Naive thymus-derived CD4-positive, alpha-beta T cell (primary cell): ENCODE measurements around the gene NUP210L. TPM values are rescaled to one million over a fixed set of nuclear protein-coding genes. Genes with fewer than 3 reads are reported as not detected.
"Not testable (repeated sequence)": the region's sequence is repeated elsewhere in the genome, so short reads cannot be mapped to it uniquely, and the experiment has no call there.

Source experiments
- ATAC-seq: fragments of 150-1000 bp; cut with Tn5 transposase; 2 replicates; pipeline ENCODE4 v1.10.0; 2021; ENCODE audit warnings: mild to moderate bottlenecking, moderate library complexity
- CTCF ChIA-PET: fragments of 350-600 bp; sonication (Branson Sonifier 250); formaldehyde crosslinking; loops from one replicate; lab custom pipeline; 2021; ENCODE audit warnings: antibody characterized with exemption; lab: Charles Lee
- POLR2A ChIA-PET: fragments of 350-600 bp; sonication (Branson Sonifier 250); formaldehyde crosslinking; loops from one replicate; lab custom pipeline; 2021; ENCODE audit warnings: antibody characterized with exemption, inconsistent platforms; lab: Charles Lee
- DNase-seq, 9 donors: peaks; one replicate each; pipeline versions ENCODE4 v3.0.0 to v3.0.0-alpha.2; 2020 to 2022; ENCODE audit warnings: mixed read lengths in 1 of 9
- H3K27ac ChIP-seq: one replicate; pipeline ENCODE4 v1.7.0; 2013; ENCODE audit warnings: mild to moderate bottlenecking, low read depth, low read length, moderate library complexity
- H3K27me3 ChIP-seq, 2 donors: one replicate each; pipeline ENCODE4 v1.7.0; 2013; ENCODE audit warnings: low read length in 2 of 2, mild to moderate bottlenecking in 2 of 2, moderate library complexity in 2 of 2; ENCODE audit not compliant: control insufficient read depth in 2 of 2, insufficient read depth in 2 of 2
- H3K36me3 ChIP-seq, 3 experiments: 1 replicate in 2 of 3; 2 replicates in 1 of 3; pipeline ENCODE4 v1.7.0; 2013; ENCODE audit warnings: low read length in 3 of 3, mild to moderate bottlenecking in 3 of 3, moderate library complexity in 1 of 3; ENCODE audit not compliant: insufficient read depth in 3 of 3, control insufficient read depth in 2 of 3
- H3K4me1 ChIP-seq, 2 donors: one replicate each; pipeline ENCODE4 v1.7.0; 2013; ENCODE audit warnings: low read length in 2 of 2, mild to moderate bottlenecking in 2 of 2, moderate library complexity in 1 of 2; ENCODE audit not compliant: control insufficient read depth in 2 of 2, insufficient read depth in 2 of 2
- H3K4me3 ChIP-seq: 2 replicates; pipeline ENCODE4 v1.7.0; 2013; ENCODE audit warnings: mild to moderate bottlenecking, low read length
- H3K9me3 ChIP-seq, 3 experiments: 1 replicate in 2 of 3; 2 replicates in 1 of 3; pipeline ENCODE4 v1.7.0; 2013; ENCODE audit warnings: low read length in 3 of 3; ENCODE audit not compliant: control insufficient read depth in 2 of 3
- H3K27ac Mint-ChIP-seq, 9 donors: one replicate each; pipeline ENCODE4 v1.8.0; 2020 to 2022; ENCODE audit warnings: mixed read lengths in 9 of 9, mild to moderate bottlenecking in 8 of 9, moderate library complexity in 5 of 9, inconsistent platforms in 2 of 9
- H3K27me3 Mint-ChIP-seq, 5 donors: one replicate each; pipeline ENCODE4 v1.8.0; 2021 to 2022; ENCODE audit warnings: mixed read lengths in 5 of 5, mild to moderate bottlenecking in 1 of 5
- H3K36me3 Mint-ChIP-seq, 5 donors: one replicate each; pipeline ENCODE4 v1.8.0; 2020 to 2022; ENCODE audit warnings: mixed read lengths in 5 of 5, mild to moderate bottlenecking in 3 of 5, inconsistent platforms in 1 of 5
- H3K4me1 Mint-ChIP-seq, 7 donors: one replicate each; pipeline ENCODE4 v1.8.0; 2020 to 2022; ENCODE audit warnings: mixed read lengths in 7 of 7, mild to moderate bottlenecking in 3 of 7, inconsistent platforms in 1 of 7
- H3K4me3 Mint-ChIP-seq, 10 donors: one replicate each; pipeline ENCODE4 v1.8.0; 2020 to 2022; ENCODE audit warnings: mild to moderate bottlenecking in 10 of 10, mixed read lengths in 10 of 10, moderate library complexity in 6 of 10, inconsistent platforms in 2 of 10
- H3K9me3 Mint-ChIP-seq, 11 donors: one replicate each; pipeline ENCODE4 v1.8.0; 2020 to 2022; ENCODE audit warnings: mixed read lengths in 11 of 11, mild to moderate bottlenecking in 4 of 11, inconsistent platforms in 1 of 11, moderate library complexity in 1 of 11
- intact Hi-C, 2 donors: fragments of 100-400 bp; cut with micrococcal nuclease; formaldehyde crosslinking; loops; one replicate each; pipeline ENCODE4 v1.15.1; 2023
- polyA plus RNA-seq, 2 donors: library from polyadenylated mRNA; unstranded; fragments of 300-500 nt; fragmentation: Illumina TruSeq; gene quantifications; one replicate each; pipeline ENCODE4 v1.2.3, GENCODE V29; 2021
- total RNA-seq, 6 experiments: library from RNA in 5 of 6; stranded (reverse) in 5 of 6; gene quantifications; 1 replicate in 5 of 6; 2 replicates in 1 of 6; pipeline ENCODE4 v1.2.3 and lab custom pipeline; 2021 to 2026

NUP210L gene
- total and polyA plus RNA-seq, 7 experiments from 2014 or later = 0.11 to 0.16 (median 0.15) TPM; not detected in 3

- intact Hi-C loops = loop anchor here in 1 of 2 donors (10.0 kb wide), 2 partner anchors 367 to 477 kb away; partner anchors contain the start of genes ILF2 and NPR1
- H3K27me3 ChIP-seq = no peaks in the 10 kb centered on the region
- no peak for DNase-seq
- no peaks in the 10 kb centered on the region for H3K27me3 Mint-ChIP-seq
- peak overlapping the region in 7 of 9 donors; percentile 36 to 83 (median 49) for H3K27ac Mint-ChIP-seq
- H3K36me3 ChIP-seq = peaks cover 0 to 5% (median 4%) of the 10 kb centered on the region in 3 experiments
- H3K4me3 Mint-ChIP-seq = no peak overlapping the region
- no peak for ATAC-seq
- ChIA-PET CTCF (no interaction called here), POLR2A (interaction anchor here (1.1 to 10.1 kb wide), 2 partner anchors 28 to 69 kb away, joined by 3 to 115 read pairs; a partner anchor contains a TSS)
- H3K4me1 Mint-ChIP-seq = peaks cover 11 to 45% (median 27%) of the 10 kb centered on the region in 7 donors
- peaks cover 0 to 28% (median 11%) of the 10 kb centered on the region in 5 donors for H3K36me3 Mint-ChIP-seq
- no peaks in the 10 kb centered on the region for H3K9me3 Mint-ChIP-seq
- H3K27ac ChIP-seq = no peak overlapping the region
- H3K4me3 ChIP-seq = no peak overlapping the region
- no peaks in the 10 kb centered on the region for H3K9me3 ChIP-seq
- peaks cover 0 to 35% of the 10 kb centered on the region in 2 donors for H3K4me1 ChIP-seq
Measured at GRCh38 chr1:154151311-154151710, 3.6 kb downstream of the NUP210L start.

- Mint-ChIP-seq H3K27ac (peak overlapping the region in 5 of 9 donors; percentile 2 to 65 (median 48)), H3K9me3 (no peaks in the 10 kb centered on the region), H3K27me3 (no peaks in the 10 kb centered on the region), H3K4me3 (no peak overlapping the region), H3K4me1 (peaks cover 1 to 28% (median 7%) of the 10 kb centered on the region in 7 donors), H3K36me3 (peaks cover 0 to 11% (median under 1%) of the 10 kb centered on the region in 5 donors)
- Histone ChIP-seq H3K9me3 (no peaks in the 10 kb centered on the region), H3K4me3 (no peak overlapping the region), H3K36me3 (no peaks in the 10 kb centered on the region), H3K27ac (no peak overlapping the region), H3K27me3 (no peaks in the 10 kb centered on the region), H3K4me1 (peaks cover 0 to 10% of the 10 kb centered on the region in 2 donors)
- ChIA-PET POLR2A (no interaction called here), CTCF (no interaction called here)
- DNase-seq (no peak), ATAC-seq (no peak)
- intact Hi-C loops = no loop called here
Measured at GRCh38 chr1:154148807-154149206, 6.1 kb downstream of the NUP210L start.

- POLR2A ChIA-PET = interaction anchor here (1.2 kb wide), 1 partner anchor 8 kb away, joined by 5 read pairs; no protein-coding TSS in a partner anchor
- not testable (repeated sequence) for H3K4me3 Mint-ChIP-seq, H3K9me3 ChIP-seq, H3K4me3 ChIP-seq, H3K27me3 ChIP-seq, H3K9me3 Mint-ChIP-seq, H3K36me3 ChIP-seq, ATAC-seq, H3K4me1 ChIP-seq, H3K36me3 Mint-ChIP-seq, H3K27me3 Mint-ChIP-seq, DNase-seq, H3K27ac ChIP-seq
- CTCF ChIA-PET = interaction anchor here (0.6 to 0.7 kb wide), 3 partner anchors 19 to 476 kb away, joined by 3 read pairs; no protein-coding TSS in a partner anchor
- peaks cover 0 to 20% (median 6%) of the 10 kb centered on the region in 7 donors for H3K4me1 Mint-ChIP-seq
- H3K27ac Mint-ChIP-seq = peak overlapping the region in 2 of 9 donors; percentile 5 to 51
- intact Hi-C loops = loop anchor here in 1 of 2 donors (2.0 kb wide), 1 partner anchor 13 kb away; no protein-coding TSS in a partner anchor
Measured at GRCh38 chr1:154147505-154147904, 7.4 kb downstream of the NUP210L start.

- H3K4me1 ChIP-seq = no peaks in the 10 kb centered on the region
- peaks cover 0 to 2% (median 0%) of the 10 kb centered on the region in 5 donors for H3K36me3 Mint-ChIP-seq
- intact Hi-C loops = loop anchor here in 1 of 2 donors (2.0 kb wide), 1 partner anchor 15 kb away; no protein-coding TSS in a partner anchor
- H3K27ac Mint-ChIP-seq = peak overlapping the region in 1 of 9 donors; percentile 51
- ChIA-PET CTCF (interaction anchor here (1.0 to 1.2 kb wide), 2 partner anchors 9 to 126 kb away, joined by 3 to 4 read pairs; no protein-coding TSS in a partner anchor), POLR2A (interaction anchor here (1.0 kb wide), 1 partner anchor 10 kb away, joined by 5 read pairs; no protein-coding TSS in a partner anchor)
- H3K27ac ChIP-seq = no peak overlapping the region
- H3K4me1 Mint-ChIP-seq = peaks cover 0 to 20% (median 8%) of the 10 kb centered on the region in 7 donors
- H3K27me3 Mint-ChIP-seq = no peaks in the 10 kb centered on the region
- ATAC-seq = no peak
- no peak for DNase-seq
- H3K4me3 Mint-ChIP-seq = no peak overlapping the region
- no peak overlapping the region for H3K4me3 ChIP-seq
- no peaks in the 10 kb centered on the region for H3K9me3 ChIP-seq
- no peaks in the 10 kb centered on the region for H3K9me3 Mint-ChIP-seq
- no peaks in the 10 kb centered on the region for H3K27me3 ChIP-seq
- no peaks in the 10 kb centered on the region for H3K36me3 ChIP-seq
Measured at GRCh38 chr1:154145986-154146385, 8.9 kb downstream of the NUP210L start.

GRCh38 chr1:154142358-154142757 is 12.5 kb downstream of the NUP210L start:
- H3K9me3 Mint-ChIP-seq = no peaks in the 10 kb centered on the region
- POLR2A ChIA-PET = interaction anchor here (0.7 kb wide), 1 partner anchor 24 kb away, joined by 3 read pairs; no protein-coding TSS in a partner anchor
- H3K36me3 Mint-ChIP-seq = no peaks in the 10 kb centered on the region
- CTCF ChIA-PET = interaction anchor here (0.6 kb wide), 1 partner anchor 119 kb away, joined by 3 read pairs; no protein-coding TSS in a partner anchor
- Histone ChIP-seq H3K36me3 (no peaks in the 10 kb centered on the region), H3K4me1 (no peaks in the 10 kb centered on the region), H3K27me3 (no peaks in the 10 kb centered on the region), H3K27ac (no peak overlapping the region), H3K4me3 (no peak overlapping the region), H3K9me3 (no peaks in the 10 kb centered on the region)
- no peak overlapping the region for H3K4me3 Mint-ChIP-seq
- intact Hi-C loops = no loop called here
- H3K27ac Mint-ChIP-seq = no peak overlapping the region
- peaks cover 0 to 12% (median 0%) of the 10 kb centered on the region in 7 donors for H3K4me1 Mint-ChIP-seq
- H3K27me3 Mint-ChIP-seq = no peaks in the 10 kb centered on the region
- no peak for DNase-seq
- no peak for ATAC-seq

GRCh38 chr1:154141240-154141639 is 13.6 kb downstream of the NUP210L start:
- H3K27ac Mint-ChIP-seq = peak overlapping the region in 1 of 9 donors; percentile 37
- no peaks in the 10 kb centered on the region for H3K9me3 Mint-ChIP-seq
- no peaks in the 10 kb centered on the region for H3K27me3 Mint-ChIP-seq
- DNase-seq (no peak), ATAC-seq (no peak)
- Histone ChIP-seq H3K4me3 (no peak overlapping the region), H3K27ac (no peak overlapping the region), H3K4me1 (no peaks in the 10 kb centered on the region), H3K36me3 (no peaks in the 10 kb centered on the region), H3K27me3 (no peaks in the 10 kb centered on the region), H3K9me3 (no peaks in the 10 kb centered on the region)
- peaks cover 0 to 12% (median 0%) of the 10 kb centered on the region in 7 donors for H3K4me1 Mint-ChIP-seq
- no peak overlapping the region for H3K4me3 Mint-ChIP-seq
- ChIA-PET POLR2A (no interaction called here), CTCF (interaction anchor here (0.6 kb wide), 1 partner anchor 132 kb away, joined by 3 read pairs; no protein-coding TSS in a partner anchor)
- intact Hi-C loops = no loop called here
- H3K36me3 Mint-ChIP-seq = no peaks in the 10 kb centered on the region
